Measurements from ENCODE around the gene EXOC6B. TPM values are rescaled to one million over a fixed set of nuclear protein-coding genes. Genes with fewer than 3 reads are reported as not detected.

The EXOC6B gene
- polyA plus RNA-seq, 2 of the 4 experiments (the other 2 are of a cell fraction): 15.5 to 24.7 TPM

GRCh38 chr2:72131371-72131891, 694.4 kb downstream of the EXOC6B start:
- FAIRE-seq: no peak

GRCh38 chr2:72130659-72131360, 695.0 kb downstream of the EXOC6B start:
- CTCF ChIA-PET: interaction anchor here (1.3 to 2.5 kb wide), 2 partner anchors 10 to 19 kb away, joined by 3 to 8 read pairs; no protein-coding TSS in a partner anchor
- POLR2A ChIA-PET: no interaction called here
- TF ChIP-seq CHD2 (IDR thresholded peaks at IDR 0.05; ENCODE audit: low read length, partially characterized antibody) (no peak), TFCP2L1 (CRISPR knock-in tag; IDR thresholded peaks at IDR 0.05) (no peak), E2F6 (IDR thresholded peaks at IDR 0.05; ENCODE audit: borderline replicate concordance, low read depth) (no peak), PBX3 (IDR thresholded peaks at IDR 0.05) (no peak), HES2 (IDR thresholded peaks at IDR 0.05) (no peak), EHF (CRISPR knock-in tag; IDR thresholded peaks at IDR 0.05) (no peak), CBX2 (IDR thresholded peaks at IDR 0.05; ENCODE audit: borderline replicate concordance, low read depth) (no peak), FOSB (CRISPR knock-in tag; IDR thresholded peaks at IDR 0.05) (no peak), TP53 (CRISPR knock-in tag; IDR thresholded peaks at IDR 0.05) (no peak), USF2 (IDR thresholded peaks at IDR 0.05) (no peak), POLR2A (IDR thresholded peaks at IDR 0.05; ENCODE audit: low read length) (no peak), CHD4 (IDR thresholded peaks at IDR 0.05; ENCODE audit: borderline replicate concordance) (no peak), MAFK (IDR thresholded peaks at IDR 0.05; ENCODE audit: partially characterized antibody) (no peak), RARB (CRISPR knock-in tag; IDR thresholded peaks at IDR 0.05) (no peak), RAD21 (conservative IDR thresholded peaks at IDR 0.05 in 1 of 2, IDR thresholded peaks at IDR 0.05 in 1 of 2) (no peak), JUNB (IDR thresholded peaks at IDR 0.05) (no peak), POLR2AphosphoS2 (conservative IDR thresholded peaks at IDR 0.05; ENCODE audit: low read length) (no peak), EP300 (IDR thresholded peaks at IDR 0.05) (no peak), PHF8 (IDR thresholded peaks at IDR 0.05; ENCODE audit: borderline replicate concordance, low read depth) (no peak), HEYL (CRISPR knock-in tag; IDR thresholded peaks at IDR 0.05) (no peak)
- 87% methylated on average over 26 of the region's 26 CpGs for WGBS (ENCODE audit: missing lambda C conversion rate)
- H3K4me1 ChIP-seq: no peaks in the 10 kb centered on the region
- no peaks in the 10 kb centered on the region for H3K9me3 ChIP-seq
- H3K27ac ChIP-seq: no peak overlapping the region
- FAIRE-seq (no peak), DNase-seq (ENCODE audit: low read depth in 1 of 2, low spot score in 1 of 2) (no peak), ATAC-seq (no peak)
- no peak overlapping the region for H3K4me3 ChIP-seq
- H3K4me2 ChIP-seq: no peak overlapping the region

More at GRCh38 chr2:72131371-72131891, 694.4 kb downstream of the EXOC6B start:
- no peak for DNase-seq (ENCODE audit: low read depth in 1 of 2, low spot score in 1 of 2)
- ATAC-seq: no peak
- WGBS (ENCODE audit: missing lambda C conversion rate): 94% methylated on average over 16 of the region's 16 CpGs
- POLR2A ChIA-PET: no interaction called here
- Histone ChIP-seq H3K4me1 (no peaks in the 10 kb centered on the region), H3K4me3 (no peak overlapping the region), H3K9me3 (no peaks in the 10 kb centered on the region), H3K4me2 (no peak overlapping the region), H3K27ac (no peak overlapping the region)
- TF ChIP-seq ZC3H11A (IDR thresholded peaks at IDR 0.05) (no peak), ZFP36 (IDR thresholded peaks at IDR 0.05; ENCODE audit: borderline replicate concordance, partially characterized antibody) (no peak), SMC3 (IDR thresholded peaks at IDR 0.05) (no peak), HES2 (IDR thresholded peaks at IDR 0.05) (no peak), E2F6 (IDR thresholded peaks at IDR 0.05; ENCODE audit: borderline replicate concordance, low read depth) (no peak), CHD2 (IDR thresholded peaks at IDR 0.05; ENCODE audit: low read length, partially characterized antibody) (no peak), EHMT2 (IDR thresholded peaks at IDR 0.05; ENCODE audit: low read depth) (no peak), CEBPB (IDR thresholded peaks at IDR 0.05) (no peak), RNF2 (IDR thresholded peaks at IDR 0.05; ENCODE audit: borderline replicate concordance, low read depth) (no peak), CBX8 (IDR thresholded peaks at IDR 0.05) (no peak), HOXA7 (CRISPR knock-in tag; IDR thresholded peaks at IDR 0.05) (no peak)
- CTCF ChIA-PET: no interaction called here
